Putamen (tissue), 1 donor: ENCODE measurements around the gene MELTF.

Source experiments
- DNase-seq: peaks from one replicate; pipeline ENCODE4 v3.0.0-alpha.2; 2016; ENCODE audit warnings: low spot score

MELTF gene

GRCh38 chr3:197027151-197027895 is 2.3 kb downstream of the MELTF start:
- no peak for DNase-seq

GRCh38 chr3:197026481-197026866 is 3.1 kb downstream of the MELTF start:
- no peak for DNase-seq

GRCh38 chr3:197025736-197026480 is 3.7 kb downstream of the MELTF start:
- DNase-seq, result no peak

GRCh38 chr3:197024881-197025735 is 4.5 kb downstream of the MELTF start:
- DNase-seq, result no peak

- DNase-seq, result no peak
Measured at GRCh38 chr3:197023998-197024651, 5.5 kb downstream of the MELTF start.

GRCh38 chr3:197023241-197023997 is 6.2 kb downstream of the MELTF start:
- DNase-seq, result no peak

- no peak for DNase-seq
Measured at GRCh38 chr3:197022405-197023231, 7.0 kb downstream of the MELTF start.

- no peak for DNase-seq
Measured at GRCh38 chr3:197021729-197022404, 7.8 kb downstream of the MELTF start.

- DNase-seq, result no peak
Measured at GRCh38 chr3:197021231-197021630, 8.4 kb downstream of the MELTF start.

- DNase-seq, result no peak
Measured at GRCh38 chr3:197019535-197019934, 10.1 kb downstream of the MELTF start.

- DNase-seq, result no peak
Measured at GRCh38 chr3:197019021-197019420, 10.6 kb downstream of the MELTF start.

GRCh38 chr3:197017003-197017402 is 12.6 kb downstream of the MELTF start:
- no peak for DNase-seq

GRCh38 chr3:197015790-197016736 is 13.6 kb downstream of the MELTF start:
- DNase-seq, result no peak

- DNase-seq, result no peak
Measured at GRCh38 chr3:197014942-197015575, 14.6 kb downstream of the MELTF start.

- no peak for DNase-seq
Measured at GRCh38 chr3:197014024-197014423, 15.6 kb downstream of the MELTF start.

GRCh38 chr3:197012540-197012883 is 17.1 kb downstream of the MELTF start:
- DNase-seq, result no peak

GRCh38 chr3:197011780-197012539 is 17.7 kb downstream of the MELTF start:
- DNase-seq, result no peak
